ENCODE results near the gene TMEM221.

DNA sequence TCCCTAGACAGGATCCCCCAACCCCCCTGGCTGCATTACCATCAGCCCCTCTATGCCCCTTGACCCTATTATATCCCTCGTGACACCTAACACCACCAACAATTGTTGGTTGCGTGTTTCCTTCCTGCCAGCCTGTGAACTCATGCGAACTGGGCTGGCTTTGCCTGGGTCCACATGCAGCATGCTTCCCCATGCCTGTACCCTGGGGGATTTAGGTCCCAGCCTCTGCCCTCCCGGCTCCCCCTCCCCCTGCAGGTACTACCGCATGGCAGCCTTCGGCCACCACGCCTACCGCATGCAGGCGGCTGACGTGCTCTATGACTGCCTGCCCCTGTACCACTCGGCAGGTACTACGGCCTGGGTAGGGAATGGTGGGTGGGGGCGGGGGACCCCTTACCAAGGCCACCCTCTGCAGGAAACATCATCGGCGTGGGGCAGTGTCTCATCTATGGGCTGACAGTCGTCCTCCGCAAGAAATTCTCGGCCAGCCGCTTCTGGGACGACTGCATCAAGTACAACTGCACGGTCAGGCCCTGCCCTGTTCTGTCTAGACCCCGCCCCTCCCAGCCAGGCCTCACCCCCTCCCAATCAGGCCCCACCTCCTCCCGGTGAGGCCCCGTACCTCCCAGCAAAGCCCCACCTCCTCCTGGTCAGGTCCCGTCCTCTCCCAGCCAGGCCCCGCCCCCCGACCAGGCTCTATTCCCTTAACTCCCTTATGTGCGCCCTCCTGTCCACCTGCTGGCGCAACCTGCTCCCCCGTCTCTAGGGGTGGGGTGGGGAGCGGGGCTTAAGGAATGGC lies 40.3 kb upstream of the TMEM221 start:
- TF ChIP-seq, protein P1, sequence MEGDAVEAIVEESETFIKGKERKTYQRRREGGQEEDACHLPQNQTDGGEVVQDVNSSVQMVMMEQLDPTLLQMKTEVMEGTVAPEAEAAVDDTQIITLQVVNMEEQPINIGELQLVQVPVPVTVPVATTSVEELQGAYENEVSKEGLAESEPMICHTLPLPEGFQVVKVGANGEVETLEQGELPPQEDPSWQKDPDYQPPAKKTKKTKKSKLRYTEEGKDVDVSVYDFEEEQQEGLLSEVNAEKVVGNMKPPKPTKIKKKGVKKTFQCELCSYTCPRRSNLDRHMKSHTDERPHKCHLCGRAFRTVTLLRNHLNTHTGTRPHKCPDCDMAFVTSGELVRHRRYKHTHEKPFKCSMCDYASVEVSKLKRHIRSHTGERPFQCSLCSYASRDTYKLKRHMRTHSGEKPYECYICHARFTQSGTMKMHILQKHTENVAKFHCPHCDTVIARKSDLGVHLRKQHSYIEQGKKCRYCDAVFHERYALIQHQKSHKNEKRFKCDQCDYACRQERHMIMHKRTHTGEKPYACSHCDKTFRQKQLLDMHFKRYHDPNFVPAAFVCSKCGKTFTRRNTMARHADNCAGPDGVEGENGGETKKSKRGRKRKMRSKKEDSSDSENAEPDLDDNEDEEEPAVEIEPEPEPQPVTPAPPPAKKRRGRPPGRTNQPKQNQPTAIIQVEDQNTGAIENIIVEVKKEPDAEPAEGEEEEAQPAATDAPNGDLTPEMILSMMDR (IDR thresholded peaks at IDR 0.05; ENCODE audit: poor library complexity) = peak; percentile 44
- no peak for TF ChIP-seq EZH2 (IDR thresholded peaks at IDR 0.05; ENCODE audit: borderline replicate concordance)
- no peak for TF ChIP-seq EZH2phosphoT487 (IDR thresholded peaks at IDR 0.05; ENCODE audit: low read depth, severe bottlenecking, unreplicated experiment)
